HepG2 (cell line): Measurements from ENCODE around the gene KIF22. TPM values are rescaled to one million over a fixed set of nuclear protein-coding genes. Genes with fewer than 3 reads are reported as not detected.
A peak's percentile ranks its signal among the peaks of the same experiment; 100 is the strongest.

Experiments
- CBX5 ChIP-seq: sonication (generic); formaldehyde crosslinking; IDR thresholded peaks from 2 replicates; pipeline ENCODE4 v1.4.0; 2020; ENCODE audit warnings: missing genetic modification reagents, borderline replicate concordance
- FOXK2 ChIP-seq: fragments of 450-650 bp; IDR thresholded peaks from 2 replicates; pipeline ENCODE4 v1.6.1; 2016
- HIVEP1 ChIP-seq: sonication (generic); formaldehyde crosslinking; IDR thresholded peaks from 2 replicates; pipeline ENCODE4 v1.4.0; 2020; ENCODE audit warnings: mild to moderate bottlenecking, missing genetic modification reagents
- HMGA1 ChIP-seq: sonication (generic); formaldehyde crosslinking; conservative IDR thresholded peaks from 2 replicates; pipeline ENCODE4 v1.4.0; 2020; ENCODE audit warnings: missing genetic modification reagents
- MEIS2 ChIP-seq: sonication (generic); formaldehyde crosslinking; IDR thresholded peaks from 2 replicates; pipeline ENCODE4 v1.9.0; 2021; ENCODE audit warnings: mild to moderate bottlenecking, missing genetic modification reagents
- STAT5B ChIP-seq: sonication (generic); formaldehyde crosslinking; IDR thresholded peaks from 2 replicates; pipeline ENCODE4 v1.4.0; 2020; ENCODE audit warnings: missing genetic modification reagents
- TBX3 ChIP-seq: fragments of 450-650 bp; IDR thresholded peaks from 2 replicates; pipeline ENCODE4 v1.6.1; 2017; ENCODE audit warnings: antibody characterized with exemption, mild to moderate bottlenecking, inconsistent platforms, borderline replicate concordance
- TCF12 ChIP-seq, 2 experiments: fragments of 450-650 bp in 1 of 2; sonication (generic) in 1 of 2; formaldehyde crosslinking in 1 of 2; IDR thresholded peaks; 2 replicates each; pipeline versions ENCODE4 v1.6.1 to v1.8.0; 2017 to 2022; ENCODE audit warnings: antibody characterized with exemption in 1 of 2, mild to moderate bottlenecking in 1 of 2, missing genetic modification reagents in 1 of 2, moderate library complexity in 1 of 2
- TFAP4 ChIP-seq: sonication (generic); IDR thresholded peaks from 2 replicates; pipeline ENCODE4 v1.6.1; 2016; ENCODE audit warnings: low read depth, borderline replicate concordance
- TMF1 ChIP-seq: sonication (generic); formaldehyde crosslinking; IDR thresholded peaks from 2 replicates; pipeline ENCODE4 v1.8.1; 2022; ENCODE audit warnings: low read depth, missing genetic modification reagents
- ZBTB8A ChIP-seq: sonication (generic); formaldehyde crosslinking; IDR thresholded peaks from 2 replicates; pipeline ENCODE4 v1.4.0; 2020; ENCODE audit warnings: mild to moderate bottlenecking, low read depth, missing genetic modification reagents, borderline replicate concordance
- ZHX2 ChIP-seq, 2 experiments: sonication (generic) in 1 of 2; formaldehyde crosslinking in 1 of 2; IDR thresholded peaks; 2 replicates each; pipeline versions ENCODE4 v1.6.1 to v1.9.0; 2014 to 2022; ENCODE audit warnings: antibody characterized with exemption in 1 of 2, borderline replicate concordance in 1 of 2, inconsistent platforms in 1 of 2, low read depth in 1 of 2, missing genetic modification reagents in 1 of 2
- ZNF12 ChIP-seq: sonication (generic); formaldehyde crosslinking; IDR thresholded peaks from 2 replicates; pipeline ENCODE4 v1.5.0; 2020; ENCODE audit warnings: missing genetic modification reagents
- ZNF124 ChIP-seq: sonication (generic); formaldehyde crosslinking; IDR thresholded peaks from 2 replicates; pipeline ENCODE4 v1.4.0; 2020; ENCODE audit warnings: missing genetic modification reagents
- ZNF235 ChIP-seq: sonication (generic); formaldehyde crosslinking; IDR thresholded peaks from 2 replicates; pipeline ENCODE4 v1.8.1; 2023; ENCODE audit warnings: mild to moderate bottlenecking, missing genetic modification reagents, borderline replicate concordance
- ZNF264 ChIP-seq: sonication (generic); formaldehyde crosslinking; IDR thresholded peaks from 2 replicates; pipeline ENCODE4 v1.4.0; 2020; ENCODE audit warnings: missing genetic modification reagents
- ZNF30 ChIP-seq: sonication (generic); formaldehyde crosslinking; IDR thresholded peaks from 2 replicates; pipeline ENCODE4 v1.5.0; 2020; ENCODE audit warnings: mild to moderate bottlenecking, missing genetic modification reagents
- ZNF335 ChIP-seq: sonication (generic); formaldehyde crosslinking; IDR thresholded peaks from 2 replicates; pipeline ENCODE4 v1.4.0; 2020; ENCODE audit warnings: missing genetic modification reagents
- polyA plus RNA-seq, 8 experiments: library from polyadenylated mRNA; depleted of rRNA in 3 of 8; stranded (reverse) in 7 of 8; unstranded in 1 of 8; fragments of >200 nt; fragmentation: Illumina TruSeq in 4 of 8; extraction: Trizol in 4 of 8; gene quantifications; 2 replicates each; pipeline versions ENCODE4 v1.2.1 to v1.2.3, GENCODE V29; 2011 to 2016; ENCODE audit warnings: low read depth in 4 of 8, missing spikeins in 1 of 8, mixed read lengths in 1 of 8; ENCODE audit not compliant: insufficient read depth in 1 of 8
- total RNA-seq, 5 experiments: library from RNA; depleted of rRNA; stranded (reverse); fragments of >200 nt; fragmentation: Illumina TruSeq; extraction: Trizol; gene quantifications; 2 replicates each; pipeline ENCODE4 v1.2.3, GENCODE V29; 2016; ENCODE audit warnings: low read depth in 1 of 5
- TF ChIP-seq, protein P1 (sequence below): sonication (generic); formaldehyde crosslinking; IDR thresholded peaks from 2 replicates; pipeline ENCODE4 v1.4.0; 2020; ENCODE audit warnings: mild to moderate bottlenecking, missing genetic modification reagents
- TF ChIP-seq, protein P2 (sequence below): sonication (generic); formaldehyde crosslinking; IDR thresholded peaks from 2 replicates; pipeline ENCODE4 v1.4.0; 2020; ENCODE audit warnings: missing genetic modification reagents

KIF22 gene
- total and polyA plus RNA-seq, 2 of the 13 experiments (the other 11 are each of a cell fraction or from before 2014, with no cell fraction given): 95.8 to 118 TPM

- TF ChIP-seq, protein P1, sequence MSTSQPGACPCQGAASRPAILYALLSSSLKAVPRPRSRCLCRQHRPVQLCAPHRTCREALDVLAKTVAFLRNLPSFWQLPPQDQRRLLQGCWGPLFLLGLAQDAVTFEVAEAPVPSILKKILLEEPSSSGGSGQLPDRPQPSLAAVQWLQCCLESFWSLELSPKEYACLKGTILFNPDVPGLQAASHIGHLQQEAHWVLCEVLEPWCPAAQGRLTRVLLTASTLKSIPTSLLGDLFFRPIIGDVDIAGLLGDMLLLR (CRISPR knock-in tag): no peak
- TF ChIP-seq ZBTB8A (CRISPR knock-in tag) (no peak), TMF1 (CRISPR knock-in tag) (no peak; the same call in none of the 2 replicates), FOXK2 (0 out of 2 replicates have a peak, but pooled peaks have one; percentile 5), CBX5 (peak; percentile 75; the same call in 1 of the 2 replicates), ZNF335 (CRISPR knock-in tag) (no peak), HIVEP1 (peak; percentile 75), TBX3 (peak; percentile 66), TCF12 (IDR thresholded peaks at IDR 0.05) (no peak), TCF12 (CRISPR knock-in tag; IDR thresholded peaks at IDR 0.05) (peak; percentile 86; the same call in 1 of the 2 replicates), MEIS2 (CRISPR knock-in tag) (peak; percentile 100), ZNF264 (peak; percentile 95; the same call in 1 of the 2 replicates), STAT5B (no peak), TFAP4 (peak; percentile 80), ZNF30 (CRISPR knock-in tag) (no peak), ZNF12 (no peak; the same call in 1 of the 2 replicates), ZNF235 (CRISPR knock-in tag) (peak; percentile 81; the same call in 1 of the 2 replicates), HMGA1 (CRISPR knock-in tag) (no peak), ZNF124 (CRISPR knock-in tag) (peak; percentile 96), ZHX2 (IDR thresholded peaks at IDR 0.05; ENCODE audit: low read depth) (peak; percentile 36; the same call in 1 of the 2 replicates), ZHX2 (CRISPR knock-in tag; IDR thresholded peaks at IDR 0.05; ENCODE audit: borderline replicate concordance) (peak; percentile 97; the same call in 1 of the 2 replicates)
- TF ChIP-seq, protein P2, sequence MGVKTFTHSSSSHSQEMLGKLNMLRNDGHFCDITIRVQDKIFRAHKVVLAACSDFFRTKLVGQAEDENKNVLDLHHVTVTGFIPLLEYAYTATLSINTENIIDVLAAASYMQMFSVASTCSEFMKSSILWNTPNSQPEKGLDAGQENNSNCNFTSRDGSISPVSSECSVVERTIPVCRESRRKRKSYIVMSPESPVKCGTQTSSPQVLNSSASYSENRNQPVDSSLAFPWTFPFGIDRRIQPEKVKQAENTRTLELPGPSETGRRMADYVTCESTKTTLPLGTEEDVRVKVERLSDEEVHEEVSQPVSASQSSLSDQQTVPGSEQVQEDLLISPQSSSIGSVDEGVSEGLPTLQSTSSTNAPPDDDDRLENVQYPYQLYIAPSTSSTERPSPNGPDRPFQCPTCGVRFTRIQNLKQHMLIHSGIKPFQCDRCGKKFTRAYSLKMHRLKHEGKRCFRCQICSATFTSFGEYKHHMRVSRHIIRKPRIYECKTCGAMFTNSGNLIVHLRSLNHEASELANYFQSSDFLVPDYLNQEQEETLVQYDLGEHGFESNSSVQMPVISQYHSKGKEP: no peak
Measured at GRCh38 chr16:29765167-29766032, 25.2 kb upstream of the KIF22 start (continued).
